ENCODE results near the gene BANF1.

The BANF1 gene

GRCh38 chr11:66042227-66042995 is 40.1 kb downstream of the BANF1 start:
- no peak for DNase-seq

GRCh38 chr11:66042996-66043906 is 40.9 kb downstream of the BANF1 start:
- DNase-seq = no peak

GRCh38 chr11:66044757-66045156 is 42.5 kb downstream of the BANF1 start:
- DNase-seq = no peak

DNA sequence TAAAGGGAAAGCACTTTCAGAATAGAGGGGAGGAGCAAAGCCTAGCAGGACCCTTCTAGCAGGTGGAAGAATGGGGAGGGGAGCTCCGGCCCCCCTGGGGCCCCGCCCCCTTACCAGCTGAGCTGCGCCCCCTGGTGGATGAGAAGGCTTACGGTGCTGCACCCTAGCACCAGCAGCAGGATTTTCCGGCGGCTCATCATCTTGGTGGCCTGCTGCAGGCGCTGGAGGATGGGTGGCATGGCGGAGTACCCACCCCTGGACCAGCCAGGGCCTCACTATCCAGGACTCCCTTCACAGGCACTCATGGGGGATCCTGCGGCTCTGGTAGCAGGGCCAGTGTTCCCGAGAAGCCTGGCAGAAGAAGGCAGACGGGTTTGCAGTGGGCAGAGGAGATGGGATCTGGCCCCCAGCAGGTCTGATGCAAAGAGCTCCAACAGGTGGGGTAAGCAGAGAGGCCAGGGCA is 42.9 kb downstream of the BANF1 start:
- DNase-seq = peak; percentile 79 to 84

GRCh38 chr11:66046901-66047300 is 44.6 kb downstream of the BANF1 start:
- DNase-seq = no peak

GRCh38 chr11:66047541-66048365 is 45.5 kb downstream of the BANF1 start:
- no peak for DNase-seq

DNA sequence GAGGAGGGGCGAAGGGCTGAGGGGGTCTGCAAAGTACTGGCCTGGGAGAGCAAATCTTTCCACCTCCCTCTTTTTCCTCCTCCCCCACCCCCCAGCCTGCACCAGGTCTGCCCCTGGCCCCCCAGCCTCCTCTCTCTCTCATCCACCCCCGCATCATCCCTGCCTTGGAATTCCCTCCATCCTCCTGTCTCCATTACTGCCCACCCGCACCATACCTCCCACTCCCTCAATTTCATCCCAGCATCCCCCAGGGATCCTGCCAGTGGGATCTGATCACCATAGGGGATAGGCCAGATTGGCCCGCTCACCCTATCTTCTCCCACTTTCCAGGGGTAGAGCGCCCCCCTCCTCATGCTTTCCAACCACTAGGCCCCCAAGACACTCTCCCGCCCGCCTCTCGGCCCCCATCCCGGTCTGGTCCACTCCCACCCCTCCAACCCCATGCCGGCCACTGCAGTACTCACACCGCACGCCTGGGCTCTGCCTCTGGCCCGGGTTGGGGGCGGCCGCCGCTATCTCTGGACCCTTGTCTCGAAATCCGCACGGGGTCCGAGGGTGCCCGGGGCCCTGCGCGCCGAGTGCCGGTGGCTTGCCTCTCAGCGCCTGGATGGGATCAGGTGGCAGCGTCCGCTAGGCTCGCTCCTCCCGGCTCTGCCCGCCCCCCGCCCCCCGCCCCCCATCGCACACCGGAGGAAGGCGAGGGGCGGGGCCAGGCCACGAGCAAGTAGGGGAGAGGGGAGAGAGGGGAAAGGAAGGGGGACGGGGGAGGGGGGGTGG is 46.4 kb downstream of the BANF1 start, which contains the start of gene GAL3ST3:
TSS of gene GAL3ST3 (minus strand) at position 615 of the 777 bp plus-strand sequence. CDS start 3,746 bp downstream, outside the sequence.
- DNase-seq = no peak

- DNase-seq = no peak
Observed at GRCh38 chr11:66050581-66051231, 48.4 kb downstream of the BANF1 start.

GRCh38 chr11:66051371-66051765 is 49.1 kb downstream of the BANF1 start:
- peak in 1 of 2 experiments; percentile 54 for DNase-seq

DNA sequence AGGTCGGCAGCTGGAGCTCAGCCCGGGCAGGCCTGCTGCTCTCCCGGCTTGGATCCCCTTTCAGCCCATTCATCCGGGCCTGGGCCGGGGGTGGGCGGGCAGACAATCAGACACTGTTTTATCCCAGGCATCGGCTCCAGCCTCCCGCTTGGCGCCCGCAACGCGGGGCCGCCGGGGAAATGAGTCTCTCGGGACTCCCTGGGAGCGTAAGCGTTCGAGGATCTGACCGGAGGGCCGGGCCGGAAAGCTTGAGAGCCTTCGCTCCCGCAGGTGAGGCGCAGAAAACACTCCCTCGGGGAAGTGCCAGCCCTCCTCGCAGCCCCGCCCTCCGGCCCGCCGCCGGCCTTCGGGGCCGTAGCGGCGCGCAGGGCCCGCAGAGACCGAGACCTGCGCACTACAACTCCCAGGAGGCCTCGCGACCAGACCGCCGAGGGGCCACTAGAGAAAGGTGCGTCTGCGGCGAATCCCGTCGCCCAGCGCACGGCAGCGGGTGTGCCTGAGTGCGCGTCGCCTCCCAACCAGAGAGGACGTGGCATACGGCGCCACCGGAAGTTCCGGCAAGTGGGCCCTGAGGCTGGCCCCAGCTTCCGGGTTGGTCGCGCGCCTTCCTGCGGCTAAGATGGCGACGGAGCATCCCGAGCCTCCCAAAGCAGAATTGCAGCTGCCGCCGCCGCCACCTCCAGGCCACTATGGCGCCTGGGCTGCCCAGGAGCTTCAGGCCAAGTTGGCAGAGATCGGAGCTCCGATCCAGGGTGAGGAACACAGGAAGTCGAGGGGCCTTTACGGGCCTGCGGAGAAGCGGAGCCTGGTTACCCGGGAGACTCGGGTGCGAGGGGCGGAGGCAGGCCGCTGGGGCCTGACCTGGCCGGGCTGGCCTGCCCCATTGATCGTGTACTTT is 49.7 kb downstream of the BANF1 start, which contains the start of gene SF3B2:
TSS of gene SF3B2 (plus strand) at position 599 of the 898 bp plus-strand sequence. CDS start at position 620, 21 bp downstream.
- DNase-seq = peak; percentile 97 to 98

- DNase-seq = no peak
Observed at GRCh38 chr11:66052664-66052982, 50.3 kb downstream of the BANF1 start.
